Stimulated activated CD8-positive, alpha-beta memory T cell treated with anti-CD3 and anti-CD28 coated beads, Interleukin-12 subunit alpha, Interleukin-12 subunit beta, amount 100 ng/mL, for 1 hour (primary cell): Measurements from ENCODE around the gene SETD2.
A peak's percentile ranks its signal among the peaks of the same experiment; 100 is the strongest.
"Not testable (repeated sequence)": the region's sequence is repeated elsewhere in the genome, so short reads cannot be mapped to it uniquely, and the experiment has no call there.

Experiments
- DNase-seq: peaks from one replicate; pipeline ENCODE4 v3.0.0-alpha.2; 2020; ENCODE audit warnings: low read depth

SETD2 gene

GRCh38 chr3:47164007-47164881 lies at the start of gene SETD2:
SETD2 (minus strand) TSS chr3:47164113; CDS start chr3:47163924, 189 bp downstream.
- DNase-seq, result peak; percentile 71

GRCh38 chr3:47210863-47211405 lies 47.0 kb upstream of the SETD2 start:
- no peak for DNase-seq

- DNase-seq, result not testable (repeated sequence)
Observed at GRCh38 chr3:47206022-47206421, 42.1 kb upstream of the SETD2 start.

- no peak for DNase-seq
Observed at GRCh38 chr3:47204875-47205274, 41.0 kb upstream of the SETD2 start.

- DNase-seq, result no peak
Observed at GRCh38 chr3:47202542-47202941, 38.6 kb upstream of the SETD2 start.

GRCh38 chr3:47197287-47197686 lies 33.4 kb upstream of the SETD2 start:
- no peak for DNase-seq

GRCh38 chr3:47194994-47195393 lies 31.1 kb upstream of the SETD2 start:
- no peak for DNase-seq

GRCh38 chr3:47193871-47194859 lies 30.3 kb upstream of the SETD2 start:
- DNase-seq, result no peak

- DNase-seq, result no peak
Observed at GRCh38 chr3:47186285-47186684, 22.4 kb upstream of the SETD2 start.

GRCh38 chr3:47181685-47182084 lies 17.8 kb upstream of the SETD2 start:
- DNase-seq, result not testable (repeated sequence)

GRCh38 chr3:47180011-47180410 lies 16.1 kb upstream of the SETD2 start:
- not testable (repeated sequence) for DNase-seq

GRCh38 chr3:47176582-47176981 lies 12.7 kb upstream of the SETD2 start:
- DNase-seq, result no peak

- DNase-seq, result peak; percentile 33
Observed at GRCh38 chr3:47163169-47164006, 525 bp downstream of the SETD2 start.

- no peak for DNase-seq
Observed at GRCh38 chr3:47162697-47163168, 1.2 kb downstream of the SETD2 start.

- DNase-seq, result no peak
Observed at GRCh38 chr3:47161983-47162696, 1.8 kb downstream of the SETD2 start.

GRCh38 chr3:47159820-47160219 lies 4.1 kb downstream of the SETD2 start:
- DNase-seq, result no peak

GRCh38 chr3:47158208-47158607 lies 5.7 kb downstream of the SETD2 start:
- no peak for DNase-seq

GRCh38 chr3:47156396-47156795 lies 7.5 kb downstream of the SETD2 start:
- no peak for DNase-seq

- DNase-seq, result no peak
Observed at GRCh38 chr3:47152578-47152977, 11.3 kb downstream of the SETD2 start.

- DNase-seq, result no peak
Observed at GRCh38 chr3:47151836-47152235, 12.1 kb downstream of the SETD2 start.
